Activated CD4-positive, CD25-positive, alpha-beta regulatory T cell (primary cell): ENCODE measurements around the gene TNS3.

ENCODE experiments used
- DNase-seq, 4 experiments: peaks; one replicate each; lab custom pipeline; 2025; lab: John Stamatoyannopoulos, UW

TNS3 gene

DNA sequence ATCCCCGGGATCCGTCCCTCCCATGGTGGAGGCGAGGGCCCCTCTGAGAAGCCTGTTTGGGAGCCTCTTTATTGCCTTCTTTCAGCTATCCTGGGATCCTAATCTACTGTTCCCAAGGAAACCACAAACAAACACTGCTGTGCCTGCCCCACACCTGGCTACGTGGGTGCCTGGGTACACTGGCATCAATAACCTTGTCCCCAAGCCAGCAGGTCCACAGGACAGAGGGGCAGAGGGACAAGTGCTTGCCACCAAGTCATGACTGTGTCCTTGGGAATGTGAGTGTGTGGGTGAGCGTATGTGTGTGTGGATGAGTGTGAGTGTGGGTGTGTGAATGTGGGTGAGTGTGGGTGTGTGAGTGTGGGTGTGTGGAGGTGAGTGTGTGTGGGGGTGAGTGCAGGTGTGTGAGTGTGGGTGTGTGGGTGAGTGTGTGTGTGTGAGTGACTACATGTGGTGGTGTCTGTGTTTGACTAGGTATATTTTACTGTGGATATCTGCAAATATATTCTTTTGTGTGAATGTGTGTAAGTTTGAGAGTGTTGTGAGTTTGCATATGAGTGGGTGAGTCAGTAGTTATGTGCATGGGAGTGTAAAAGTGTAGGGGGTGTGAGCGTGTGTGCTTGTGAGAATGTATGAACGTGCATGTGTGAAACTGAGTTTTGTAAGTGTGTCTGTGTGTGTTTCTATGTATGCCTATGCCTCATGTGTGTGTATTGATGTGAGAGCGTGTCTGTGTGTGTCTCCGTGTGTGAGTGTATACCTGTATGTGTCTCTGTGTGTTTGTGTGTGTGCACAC, 96.1 kb downstream of the TNS3 start:
- no peak for DNase-seq

- no peak for DNase-seq
Measured at GRCh38 chr7:47484923-47485639, 96.8 kb downstream of the TNS3 start.

GRCh38 chr7:47484457-47484856, 97.5 kb downstream of the TNS3 start:
- no peak for DNase-seq

GRCh38 chr7:47483604-47484273, 98.2 kb downstream of the TNS3 start:
- DNase-seq, result no peak

- no peak for DNase-seq
Measured at GRCh38 chr7:47482013-47482875, 99.7 kb downstream of the TNS3 start.

GRCh38 chr7:47481541-47482012, 100.3 kb downstream of the TNS3 start:
- no peak for DNase-seq

DNA sequence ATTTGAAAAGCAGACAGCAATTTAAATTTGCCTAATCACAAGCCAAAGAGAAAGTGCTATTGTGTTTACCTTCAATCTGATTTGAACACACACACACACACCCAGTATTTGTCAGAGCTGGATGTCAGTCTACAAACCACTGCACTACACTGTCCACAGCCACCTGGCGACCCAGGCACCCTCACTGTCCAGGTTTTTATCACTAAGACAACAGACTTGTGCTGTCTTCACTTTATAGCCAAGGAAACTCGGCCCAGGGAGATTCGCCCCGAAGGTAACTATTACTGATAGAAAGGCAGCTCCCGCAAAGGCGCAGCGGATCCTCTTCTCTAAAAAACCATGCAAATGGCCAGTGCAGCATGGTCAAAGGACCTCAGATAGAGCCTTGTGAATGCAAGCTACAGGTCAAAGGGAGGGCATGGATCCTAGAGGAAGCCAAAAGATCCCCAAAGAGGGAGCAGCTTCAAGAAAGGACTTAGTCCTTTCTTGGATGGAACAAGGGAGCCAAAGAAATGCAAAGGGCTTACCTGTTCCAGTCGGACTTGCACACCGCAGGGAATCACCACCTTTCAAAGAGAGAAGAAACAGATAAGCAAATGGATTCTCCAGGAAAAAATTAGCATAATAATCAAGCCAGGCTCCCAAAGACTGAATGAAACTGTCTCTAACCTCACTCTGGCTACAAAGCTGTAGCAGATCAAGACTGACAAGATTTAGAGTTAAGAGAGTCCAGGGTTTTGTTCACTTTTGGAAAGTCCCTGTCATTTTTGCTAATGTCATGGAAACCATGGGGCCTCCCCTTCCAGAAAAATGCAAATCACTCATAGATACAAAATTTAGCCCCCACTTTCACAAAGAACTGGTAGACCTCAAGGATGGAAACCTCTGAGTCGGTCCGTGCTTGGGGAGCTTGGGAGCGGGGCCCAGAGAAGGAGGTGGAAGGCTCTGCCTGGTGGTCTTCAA, 101.1 kb downstream of the TNS3 start:
- no peak for DNase-seq

DNA sequence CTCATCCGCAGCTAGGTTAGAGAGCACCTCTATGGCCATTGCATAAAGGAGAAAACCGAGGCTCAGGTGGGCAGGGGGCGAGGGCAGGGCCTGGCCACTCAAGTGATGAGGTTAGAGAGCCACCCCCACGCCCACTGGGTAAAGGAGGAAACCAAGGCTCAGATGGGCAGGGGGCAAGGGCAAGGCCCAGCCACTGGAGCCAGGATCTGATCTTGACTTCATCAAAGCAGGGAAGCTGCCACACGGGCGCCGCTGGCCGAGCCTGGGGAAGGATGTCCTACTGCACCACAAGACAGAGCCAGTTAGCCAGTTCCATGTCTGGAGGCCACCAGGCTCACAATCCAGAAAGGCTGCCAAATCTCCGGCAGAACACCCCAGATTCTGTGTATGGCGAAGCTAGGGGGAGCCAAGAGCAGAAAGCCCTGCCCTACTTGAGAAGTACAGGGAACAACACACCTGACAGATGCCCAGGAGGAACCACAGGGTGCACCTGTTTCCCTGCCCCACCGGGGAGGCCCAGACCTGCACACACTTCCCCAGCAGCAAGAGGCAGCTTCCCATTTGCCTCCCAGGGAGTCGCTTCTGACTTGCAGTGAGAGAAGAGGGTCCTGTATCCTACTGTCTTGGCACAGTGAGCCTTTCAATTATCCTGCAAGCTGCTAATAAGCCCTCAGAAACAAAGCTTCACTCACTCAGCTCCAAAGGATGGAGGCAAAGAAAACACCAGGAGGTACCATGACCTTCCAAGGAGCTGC, 101.9 kb downstream of the TNS3 start:
- no peak for DNase-seq

DNA sequence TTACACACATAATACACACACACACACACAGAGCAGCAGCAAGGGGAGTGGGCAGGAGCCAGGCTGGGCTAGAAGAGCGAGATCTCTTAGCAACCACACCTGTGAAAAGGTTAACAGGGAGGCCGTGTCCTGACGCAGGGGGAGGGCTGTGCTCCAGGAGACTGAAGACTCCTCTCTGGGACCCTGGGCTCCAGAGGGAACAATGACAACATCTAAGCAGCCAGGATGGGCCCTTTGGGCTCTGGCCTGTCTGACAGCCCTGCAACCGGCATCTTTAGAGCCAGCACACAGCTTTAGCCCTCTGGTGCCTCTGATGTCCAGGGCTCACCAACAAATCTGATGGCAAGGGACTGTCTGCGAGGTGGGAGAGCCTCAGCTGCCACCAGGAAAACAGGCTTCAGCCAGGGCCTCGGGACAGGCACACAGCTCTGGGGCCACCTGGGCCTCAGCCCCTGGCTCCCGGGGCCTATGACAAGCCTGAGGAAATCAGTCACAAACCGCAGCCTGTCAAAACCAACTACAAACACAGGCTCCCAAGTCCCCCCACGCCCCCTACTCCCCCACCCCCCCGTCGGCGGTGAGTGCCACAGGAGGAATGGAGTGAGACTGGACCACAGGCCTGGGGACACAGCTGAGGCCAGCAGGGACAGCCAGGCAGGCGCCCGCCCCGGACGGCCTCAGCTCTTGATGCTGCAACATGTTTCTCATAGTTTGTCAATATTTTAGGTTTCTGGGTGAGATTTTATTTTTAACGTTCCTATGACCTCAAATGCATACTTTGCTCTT, 102.8 kb downstream of the TNS3 start:
- DNase-seq, result no peak

DNA sequence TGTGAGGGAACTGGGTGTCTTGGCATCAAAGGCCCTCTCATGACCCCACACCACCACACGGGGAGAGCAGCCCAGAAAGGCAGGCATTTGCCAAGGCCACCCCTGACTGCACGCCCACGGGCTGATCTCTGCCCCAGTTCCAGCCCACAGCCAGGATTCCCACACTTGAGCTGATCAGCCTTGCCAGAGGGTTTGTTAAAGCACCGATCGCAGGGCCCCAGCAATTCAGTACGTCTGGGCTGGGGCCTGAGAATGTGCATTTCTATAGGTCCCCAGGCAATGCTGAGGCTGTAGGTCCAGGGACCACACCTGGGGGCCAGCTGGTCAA, 103.9 kb downstream of the TNS3 start:
- no peak for DNase-seq

- no peak for DNase-seq
Measured at GRCh38 chr7:47477191-47478016, 104.5 kb downstream of the TNS3 start.

GRCh38 chr7:47475880-47476227, 106.1 kb downstream of the TNS3 start:
- no peak for DNase-seq

- DNase-seq, result no peak
Measured at GRCh38 chr7:47474937-47475879, 106.7 kb downstream of the TNS3 start.

GRCh38 chr7:47474211-47474936, 107.5 kb downstream of the TNS3 start:
- no peak for DNase-seq

GRCh38 chr7:47473499-47474210, 108.3 kb downstream of the TNS3 start:
- DNase-seq, result no peak
